ENCODE results near the gene VEZT. TPM values are rescaled to one million over a fixed set of nuclear protein-coding genes. Genes with fewer than 3 reads are reported as not detected.

The VEZT gene
- total RNA-seq, 1 donor, result 77.1 TPM

GRCh38 chr12:95202691-95203486, 14.7 kb upstream of the VEZT start:
- no peak for TF ChIP-seq CTCF (IDR thresholded peaks at IDR 0.05; ENCODE audit: extremely low read depth, low read depth, low read length)
- H2AFZ ChIP-seq (ENCODE audit: low read length), result peak overlapping the region; percentile 11
- no peak overlapping the region for H3K4me3 ChIP-seq (ENCODE audit: insufficient read depth, low read length)
- H3K4me2 ChIP-seq (ENCODE audit: insufficient read depth, low read length), result peak overlapping the region; percentile 34
- peak overlapping the region; percentile 98 for H3K27ac ChIP-seq (ENCODE audit: low read depth, low read length)
- no peaks in the 10 kb centered on the region for H3K27me3 ChIP-seq (ENCODE audit: insufficient read depth, low read length)
- no peak for DNase-seq (ENCODE audit: insufficient read length, low spot score, missing footprints)
- H3K4me1 ChIP-seq (ENCODE audit: insufficient read depth, low read length), result peaks cover 58% of the 10 kb centered on the region
- H4K20me1 ChIP-seq (ENCODE audit: insufficient read depth, low read length), result no peaks in the 10 kb centered on the region
- no peaks in the 10 kb centered on the region for H3K9me3 ChIP-seq (ENCODE audit: low read depth, low read length)
- H3K36me3 ChIP-seq (ENCODE audit: insufficient read depth, low read length), result no peaks in the 10 kb centered on the region
- H3K79me2 ChIP-seq (ENCODE audit: insufficient read depth, low read length), result peaks cover 52% of the 10 kb centered on the region

- Histone ChIP-seq H3K27ac (ENCODE audit: low read depth, low read length) (peak overlapping the region; percentile 98), H3K4me2 (ENCODE audit: insufficient read depth, low read length) (peak overlapping the region; percentile 80), H4K20me1 (ENCODE audit: insufficient read depth, low read length) (no peaks in the 10 kb centered on the region), H2AFZ (ENCODE audit: low read length) (no peak overlapping the region), H3K79me2 (ENCODE audit: insufficient read depth, low read length) (peaks cover 53% of the 10 kb centered on the region), H3K27me3 (ENCODE audit: insufficient read depth, low read length) (no peaks in the 10 kb centered on the region), H3K4me3 (ENCODE audit: insufficient read depth, low read length) (no peak overlapping the region), H3K36me3 (ENCODE audit: insufficient read depth, low read length) (no peaks in the 10 kb centered on the region), H3K9me3 (ENCODE audit: low read depth, low read length) (no peaks in the 10 kb centered on the region), H3K4me1 (ENCODE audit: insufficient read depth, low read length) (peaks cover 58% of the 10 kb centered on the region)
- DNase-seq (ENCODE audit: insufficient read length, low spot score, missing footprints), result no peak
- no peak for TF ChIP-seq CTCF (IDR thresholded peaks at IDR 0.05; ENCODE audit: extremely low read depth, low read depth, low read length)
Observed at GRCh38 chr12:95203487-95204030, 14.0 kb upstream of the VEZT start.

GRCh38 chr12:95204141-95204866, 13.3 kb upstream of the VEZT start:
- H3K4me1 ChIP-seq (ENCODE audit: insufficient read depth, low read length), result peaks cover 58% of the 10 kb centered on the region
- peak overlapping the region; percentile 98 for H3K27ac ChIP-seq (ENCODE audit: low read depth, low read length)
- H3K4me2 ChIP-seq (ENCODE audit: insufficient read depth, low read length), result peak overlapping the region; percentile 80
- peak overlapping the region; percentile 56 for H3K4me3 ChIP-seq (ENCODE audit: insufficient read depth, low read length)
- peak overlapping the region; percentile 82 for H2AFZ ChIP-seq (ENCODE audit: low read length)
- no peaks in the 10 kb centered on the region for H3K27me3 ChIP-seq (ENCODE audit: insufficient read depth, low read length)
- H3K9me3 ChIP-seq (ENCODE audit: low read depth, low read length), result no peaks in the 10 kb centered on the region
- peak; percentile 71 for DNase-seq (ENCODE audit: insufficient read length, low spot score, missing footprints)
- H3K79me2 ChIP-seq (ENCODE audit: insufficient read depth, low read length), result peaks cover 55% of the 10 kb centered on the region
- H3K36me3 ChIP-seq (ENCODE audit: insufficient read depth, low read length), result no peaks in the 10 kb centered on the region
- H4K20me1 ChIP-seq (ENCODE audit: insufficient read depth, low read length), result no peaks in the 10 kb centered on the region
- TF ChIP-seq CTCF (IDR thresholded peaks at IDR 0.05; ENCODE audit: extremely low read depth, low read depth, low read length), result no peak

All from osteoblast (primary cell).